Neural crest cell (in vitro differentiated cells): Measurements from ENCODE around the gene TBC1D9B. TPM values are rescaled to one million over a fixed set of nuclear protein-coding genes. Genes with fewer than 3 reads are reported as not detected.

ENCODE experiments used
- DNase-seq: peaks from one replicate; pipeline ENCODE4 v3.0.0; 2021; ENCODE audit warnings: low read depth, mixed read lengths, low spot score
- H3K27ac Mint-ChIP-seq: one replicate; pipeline ENCODE4 v1.8.0; 2021; ENCODE audit warnings: mild to moderate bottlenecking, mixed read lengths; ENCODE audit not compliant: unreplicated experiment
- H3K27me3 Mint-ChIP-seq: 2 replicates; pipeline ENCODE4 v1.8.0; 2021; ENCODE audit warnings: low read depth, mild to moderate bottlenecking, mixed read lengths
- H3K36me3 Mint-ChIP-seq: 2 replicates; pipeline ENCODE4 v1.8.0; 2021; ENCODE audit warnings: low read depth, mild to moderate bottlenecking, mixed read lengths
- H3K4me1 Mint-ChIP-seq: 2 replicates; pipeline ENCODE4 v1.8.0; 2021; ENCODE audit warnings: mixed read lengths
- H3K4me3 Mint-ChIP-seq: one replicate; pipeline ENCODE4 v1.8.0; 2021; ENCODE audit warnings: mild to moderate bottlenecking, mixed read lengths
- H3K9me3 Mint-ChIP-seq: 2 replicates; pipeline ENCODE4 v1.8.0; 2021; ENCODE audit warnings: mixed read lengths
- CTCF ChIP-seq: fragments of 200-600 bp; sonication (generic); conservative IDR thresholded peaks from 2 replicates; pipeline ENCODE4 v1.5.0; 2021; ENCODE audit warnings: antibody characterized with exemption, mild to moderate bottlenecking
- total RNA-seq: library from RNA; stranded (reverse); gene quantifications from 2 replicates; pipeline ENCODE4 v1.2.1, GENCODE V29; 2021

The TBC1D9B gene
- total RNA-seq, 1 donor from 2014 or later, result 107 TPM

DNA sequence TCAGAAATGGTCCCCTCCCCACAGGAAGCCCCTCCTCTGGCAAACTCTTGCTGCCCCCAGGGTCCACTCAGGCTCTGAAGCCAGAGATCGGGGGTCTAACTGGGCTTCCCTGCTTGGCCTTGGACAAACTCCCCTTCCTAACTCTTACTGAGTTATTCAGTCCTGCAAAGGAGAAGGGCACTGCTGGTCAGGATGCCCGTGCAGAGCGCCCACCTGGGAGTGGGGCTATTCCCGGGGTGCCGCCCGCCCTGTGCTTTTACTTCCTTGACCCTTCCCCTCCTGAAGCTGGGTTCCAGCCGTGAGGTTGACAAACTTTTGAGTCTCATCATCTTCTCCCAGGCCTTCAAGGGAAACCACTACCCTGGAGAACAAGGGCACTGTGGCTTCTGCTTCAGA lies 4.9 kb downstream of the TBC1D9B start:
- Mint-ChIP-seq H3K4me3 (no peak overlapping the region), H3K36me3 (peaks cover 8% of the 10 kb centered on the region), H3K4me1 (peaks cover 5% of the 10 kb centered on the region), H3K27me3 (no peaks in the 10 kb centered on the region), H3K9me3 (no peaks in the 10 kb centered on the region), H3K27ac (no peak overlapping the region)
- DNase-seq, result no peak
- no peak for TF ChIP-seq CTCF

DNA sequence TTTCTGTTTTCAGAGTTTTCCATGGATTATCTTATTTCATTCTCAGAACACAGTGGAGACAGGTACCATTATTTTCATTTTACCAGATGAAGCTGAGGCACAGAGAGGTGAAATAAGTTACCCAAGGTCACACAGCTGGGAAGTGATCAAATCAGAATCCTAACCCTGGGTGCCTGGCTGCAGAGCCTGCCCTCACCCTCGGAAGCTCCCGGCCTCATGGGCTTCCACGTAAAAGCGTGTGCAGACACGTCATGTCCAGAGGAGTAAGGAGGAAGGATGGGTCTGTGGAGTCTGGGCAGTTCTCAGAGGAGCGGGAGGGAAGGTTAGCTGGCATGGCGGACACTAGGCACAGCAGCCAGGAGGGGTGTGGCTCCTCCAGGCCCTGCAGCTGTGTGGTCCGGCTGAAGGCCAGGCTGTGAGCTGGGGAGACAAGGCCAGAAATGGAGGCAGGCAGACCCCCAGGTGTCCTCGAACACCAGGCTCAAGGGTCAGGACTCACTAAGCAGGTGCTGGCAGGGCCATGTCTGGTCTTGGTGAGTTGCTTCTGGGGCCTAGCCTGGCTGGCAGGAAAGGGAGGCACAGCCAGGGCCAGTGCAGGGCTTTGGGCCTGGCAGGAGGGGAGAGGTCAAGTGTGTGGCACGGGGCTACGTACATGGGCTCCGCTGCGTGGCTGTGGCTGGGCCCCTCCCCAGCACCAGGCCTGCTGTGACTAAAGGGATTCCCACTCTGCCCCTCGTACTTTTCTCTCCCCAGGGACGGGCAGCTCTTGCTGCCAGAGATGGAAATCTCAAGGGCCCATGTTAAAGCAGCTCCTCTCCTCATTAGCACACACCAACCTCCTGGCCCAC lies 5.6 kb downstream of the TBC1D9B start:
- Mint-ChIP-seq H3K27ac (no peak overlapping the region), H3K4me3 (peak overlapping the region; percentile 56), H3K27me3 (no peaks in the 10 kb centered on the region), H3K4me1 (peaks cover 5% of the 10 kb centered on the region), H3K36me3 (peaks cover 8% of the 10 kb centered on the region), H3K9me3 (no peaks in the 10 kb centered on the region)
- DNase-seq, result no peak
- no peak for TF ChIP-seq CTCF

DNA sequence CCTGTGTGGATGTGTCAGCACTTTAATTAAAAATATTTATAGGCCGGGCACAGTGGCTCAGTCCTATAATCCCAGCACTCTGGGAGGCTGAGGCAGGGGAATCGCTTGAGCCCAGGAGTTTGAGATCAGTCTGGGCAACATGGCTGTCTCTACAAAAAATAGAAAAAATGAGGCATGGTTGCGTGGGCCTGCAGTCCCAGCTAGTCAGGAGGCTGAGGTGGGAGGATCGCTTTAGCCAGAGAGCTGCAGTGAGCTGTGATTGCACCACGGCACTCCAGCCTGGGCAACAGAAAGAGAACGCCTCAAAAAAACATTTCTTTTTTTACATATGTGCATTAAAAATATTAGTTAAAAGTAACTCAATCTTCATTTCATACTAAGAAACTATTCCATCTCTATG lies 6.2 kb downstream of the TBC1D9B start:
- Mint-ChIP-seq H3K4me3 (no peak overlapping the region), H3K27ac (no peak overlapping the region), H3K27me3 (no peaks in the 10 kb centered on the region), H3K9me3 (no peaks in the 10 kb centered on the region), H3K4me1 (peaks cover 5% of the 10 kb centered on the region), H3K36me3 (peaks cover 8% of the 10 kb centered on the region)
- no peak for TF ChIP-seq CTCF
- DNase-seq, result no peak

DNA sequence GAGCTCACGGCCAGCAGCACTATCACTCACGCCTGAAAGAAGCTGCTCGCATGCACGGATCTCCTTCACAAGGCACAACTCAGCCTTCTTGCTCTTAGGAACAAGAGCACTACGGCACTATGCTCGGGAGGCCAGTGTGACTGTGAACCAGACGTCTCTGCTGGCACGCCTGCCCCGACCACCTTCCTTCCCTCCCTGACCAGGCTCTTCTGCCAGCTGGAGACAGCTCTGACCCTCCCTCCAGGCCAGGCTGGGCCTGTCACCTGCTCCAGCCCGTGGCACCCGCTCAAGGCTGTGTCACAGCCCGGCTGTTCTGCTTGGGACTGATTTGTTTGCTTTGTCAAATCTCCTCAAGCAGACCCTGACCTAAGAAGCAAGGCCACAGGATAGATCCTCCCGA lies 7.0 kb downstream of the TBC1D9B start:
- no peak overlapping the region for H3K27ac Mint-ChIP-seq
- DNase-seq, result no peak
- no peak for TF ChIP-seq CTCF

GRCh38 chr5:179900206-179900605 lies 7.5 kb downstream of the TBC1D9B start:
- H3K27me3 Mint-ChIP-seq, result no peaks in the 10 kb centered on the region
- peaks cover 10% of the 10 kb centered on the region for H3K36me3 Mint-ChIP-seq
- no peak overlapping the region for H3K4me3 Mint-ChIP-seq
- H3K27ac Mint-ChIP-seq, result no peak overlapping the region
- no peaks in the 10 kb centered on the region for H3K9me3 Mint-ChIP-seq
- H3K4me1 Mint-ChIP-seq, result no peaks in the 10 kb centered on the region
- no peak for DNase-seq
- no peak for TF ChIP-seq CTCF

More for the DNA sequence above, 7.0 kb downstream of the TBC1D9B start:
- no peaks in the 10 kb centered on the region for H3K4me1 Mint-ChIP-seq
- no peak overlapping the region for H3K4me3 Mint-ChIP-seq
- H3K9me3 Mint-ChIP-seq, result no peaks in the 10 kb centered on the region
- H3K36me3 Mint-ChIP-seq, result peaks cover 8% of the 10 kb centered on the region
- H3K27me3 Mint-ChIP-seq, result no peaks in the 10 kb centered on the region
